Liver (tissue), 9 donors: ENCODE measurements around the gene DPEP3. TPM values are rescaled to one million over a fixed set of nuclear protein-coding genes. Genes with fewer than 3 reads are reported as not detected.

ENCODE experiments used
- DNase-seq: peaks from one replicate; pipeline ENCODE4 v3.0.0-alpha.2; 2017; ENCODE audit warnings: low spot score
- H3K27ac ChIP-seq, 2 donors: one replicate each; pipeline ENCODE4 v1.7.0; 2013; ENCODE audit warnings: inconsistent platforms in 2 of 2, low read length in 2 of 2, control low read depth in 1 of 2, low read depth in 1 of 2, mild to moderate bottlenecking in 1 of 2
- H3K27me3 ChIP-seq, 4 donors: one replicate each; pipeline versions ENCODE4 v1.6.1 to v1.7.0; 2013; ENCODE audit warnings: low read length in 3 of 4, inconsistent platforms in 1 of 4, mild to moderate bottlenecking in 1 of 4, moderate library complexity in 1 of 4; ENCODE audit not compliant: control insufficient read depth in 4 of 4, insufficient read depth in 4 of 4
- H3K36me3 ChIP-seq, 4 donors: one replicate each; pipeline versions ENCODE4 v1.6.1 to v1.7.0; 2013; ENCODE audit warnings: low read length in 3 of 4, mild to moderate bottlenecking in 3 of 4, low read depth in 1 of 4, moderate library complexity in 1 of 4; ENCODE audit not compliant: control insufficient read depth in 4 of 4, insufficient read depth in 3 of 4
- H3K4me1 ChIP-seq, 4 donors: one replicate each; pipeline versions ENCODE4 v1.6.1 to v1.7.0; 2013; ENCODE audit warnings: low read length in 3 of 4, mild to moderate bottlenecking in 3 of 4, moderate library complexity in 1 of 4; ENCODE audit not compliant: control insufficient read depth in 4 of 4, insufficient read depth in 4 of 4
- H3K4me3 ChIP-seq, 3 donors: one replicate each; pipeline versions ENCODE4 v1.6.1 to v1.7.0; 2013; ENCODE audit warnings: low read length in 3 of 3, control low read depth in 1 of 3, low read depth in 1 of 3, mild to moderate bottlenecking in 1 of 3
- H3K9ac ChIP-seq, 2 donors: one replicate each; pipeline ENCODE4 v1.7.0; 2013; ENCODE audit warnings: low read length in 2 of 2, mild to moderate bottlenecking in 2 of 2, moderate library complexity in 2 of 2, control low read depth in 1 of 2, low read depth in 1 of 2
- H3K9me3 ChIP-seq, 4 donors: one replicate each; pipeline versions ENCODE4 v1.6.1 to v1.7.0; 2013; ENCODE audit warnings: low read length in 3 of 4; ENCODE audit not compliant: control insufficient read depth in 4 of 4
- FOXA1 ChIP-seq: IDR thresholded peaks from 2 replicates; pipeline ENCODE4 v1.6.1; 2016; ENCODE audit warnings: antibody characterized with exemption
- FOXA2 ChIP-seq: IDR thresholded peaks from 2 replicates; pipeline ENCODE4 v1.6.1; 2016; ENCODE audit warnings: antibody characterized with exemption
- GABPA ChIP-seq, 2 donors: IDR thresholded peaks in 1 of 2; conservative IDR thresholded peaks in 1 of 2; 2 replicates each; pipeline ENCODE4 v1.6.1; 2016; ENCODE audit warnings: antibody characterized with exemption in 2 of 2, mild to moderate bottlenecking in 1 of 2, moderate library complexity in 1 of 2
- HNF4A ChIP-seq, 2 donors: conservative IDR thresholded peaks; 2 replicates each; pipeline ENCODE4 v1.6.1; 2016; ENCODE audit warnings: antibody characterized with exemption in 2 of 2, mild to moderate bottlenecking in 2 of 2
- JUND ChIP-seq, 2 donors: IDR thresholded peaks; 2 replicates each; pipeline ENCODE4 v1.6.1; 2016; ENCODE audit warnings: antibody characterized with exemption in 2 of 2
- NR2F2 ChIP-seq: IDR thresholded peaks from 2 replicates; pipeline ENCODE4 v1.6.1; 2016; ENCODE audit warnings: antibody characterized with exemption
- RAD21 ChIP-seq, 2 donors: IDR thresholded peaks; 2 replicates each; pipeline ENCODE4 v1.6.1; 2016; ENCODE audit warnings: antibody characterized with exemption in 2 of 2, mild to moderate bottlenecking in 2 of 2
- RXRA ChIP-seq, 2 donors: IDR thresholded peaks; 2 replicates each; pipeline ENCODE4 v1.6.1; 2017 to 2018; ENCODE audit warnings: antibody characterized with exemption in 2 of 2, mild to moderate bottlenecking in 1 of 2
- SP1 ChIP-seq: IDR thresholded peaks from 2 replicates; pipeline ENCODE4 v1.6.1; 2018; ENCODE audit warnings: antibody characterized with exemption, mild to moderate bottlenecking
- TAF1 ChIP-seq: conservative IDR thresholded peaks from 2 replicates; pipeline ENCODE4 v1.6.1; 2016; ENCODE audit warnings: antibody characterized with exemption, mild to moderate bottlenecking
- YY1 ChIP-seq: IDR thresholded peaks from 2 replicates; pipeline ENCODE4 v1.6.1; 2016; ENCODE audit warnings: antibody characterized with exemption, mild to moderate bottlenecking
- WGBS: extraction: QIAGEN DNeasy Blood & Tissue Kit; methylation state at CpG from one replicate; pipeline ENCODE4 v1.1.7; 2013; 5-methylcytosine and 5-hydroxymethylcytosine counted together
- polyA plus RNA-seq, 2 donors: library from polyadenylated mRNA; stranded (reverse) in 1 of 2; unstranded in 1 of 2; fragments of 200-250 nt in 1 of 2; fragments of >200 nt in 1 of 2; fragmentation: Nextera tagmentation in 1 of 2; extraction: Ambion mirVana in 1 of 2; gene quantifications; one replicate each; pipeline versions ENCODE4 v1.2.1 to v1.2.3, GENCODE V29; 2013 to 2015
- total RNA-seq, 2 donors: library from RNA; depleted of rRNA; stranded (reverse); fragments of >200 nt; gene quantifications; one replicate each; pipeline ENCODE4 v1.2.3, GENCODE V29; 2014
- TF ChIP-seq, protein P1 (sequence below): IDR thresholded peaks from 2 replicates; pipeline ENCODE4 v1.6.1; 2016; ENCODE audit warnings: antibody characterized with exemption, mild to moderate bottlenecking
- TF ChIP-seq, protein P2 (sequence below): IDR thresholded peaks from 2 replicates; pipeline ENCODE4 v1.6.1; 2016; ENCODE audit warnings: antibody characterized with exemption
- TF ChIP-seq, protein P3 (sequence below): IDR thresholded peaks from 2 replicates; pipeline ENCODE4 v1.6.1; 2016; ENCODE audit warnings: antibody characterized with exemption
- donor health status: healthy.
- donor health status: healthy.
- donor health status: healthy.
- donor health status: healthy.
- donor health status: healthy.

Gene DPEP3
- total and polyA plus RNA-seq, 4 donors: 0.08 to 0.37 (median 0.22) TPM; not detected in 1

DNA sequence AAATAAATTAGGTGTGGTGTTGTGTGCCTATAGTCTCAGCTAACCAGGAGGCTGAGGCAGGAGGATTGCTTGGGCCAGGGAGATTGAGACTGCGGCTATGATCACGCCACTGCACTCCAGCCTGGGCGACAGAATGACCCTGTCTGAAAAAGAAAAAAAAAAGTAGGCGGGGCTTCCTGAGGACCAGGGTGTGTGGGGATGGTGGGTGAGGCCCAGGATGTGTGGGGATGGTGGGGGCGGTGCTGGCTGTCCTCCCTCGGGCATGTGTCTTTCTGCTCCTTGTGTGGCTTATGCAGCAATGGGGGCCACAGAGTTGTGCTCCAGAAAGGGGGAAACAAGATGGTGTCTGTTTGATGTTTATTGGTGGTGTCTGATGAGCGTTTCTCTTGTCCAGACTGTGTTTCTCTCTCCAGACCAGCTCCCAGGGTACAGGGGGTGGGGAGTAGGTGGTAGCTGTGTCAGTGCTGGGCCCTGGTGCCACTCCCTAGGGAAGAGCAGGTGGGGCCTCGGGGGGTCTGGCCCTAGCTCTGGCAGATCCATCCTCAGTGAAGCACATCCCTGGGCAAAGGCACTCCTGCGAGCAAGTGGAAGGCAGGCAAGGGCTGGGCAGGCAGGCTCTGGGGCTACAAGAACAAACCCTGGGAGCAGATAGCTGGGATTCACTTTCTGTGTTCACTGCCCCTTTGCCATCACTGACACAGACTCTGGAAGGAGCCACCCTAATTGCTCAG lies 38.7 kb downstream of the DPEP3 start:
- Histone ChIP-seq H3K9ac (no peak overlapping the region), H3K9me3 (no peaks in the 10 kb centered on the region), H3K4me3 (no peak overlapping the region), H3K4me1 (peaks cover 14 to 64% (median 44%) of the 10 kb centered on the region in 4 donors), H3K27me3 (no peaks in the 10 kb centered on the region), H3K36me3 (peaks cover 10 to 19% (median 13%) of the 10 kb centered on the region in 4 donors), H3K27ac (no peak overlapping the region)
- no peak for DNase-seq
- no peak for TF ChIP-seq HNF4A (conservative IDR thresholded peaks at IDR 0.05)
- TF ChIP-seq, protein P1, sequence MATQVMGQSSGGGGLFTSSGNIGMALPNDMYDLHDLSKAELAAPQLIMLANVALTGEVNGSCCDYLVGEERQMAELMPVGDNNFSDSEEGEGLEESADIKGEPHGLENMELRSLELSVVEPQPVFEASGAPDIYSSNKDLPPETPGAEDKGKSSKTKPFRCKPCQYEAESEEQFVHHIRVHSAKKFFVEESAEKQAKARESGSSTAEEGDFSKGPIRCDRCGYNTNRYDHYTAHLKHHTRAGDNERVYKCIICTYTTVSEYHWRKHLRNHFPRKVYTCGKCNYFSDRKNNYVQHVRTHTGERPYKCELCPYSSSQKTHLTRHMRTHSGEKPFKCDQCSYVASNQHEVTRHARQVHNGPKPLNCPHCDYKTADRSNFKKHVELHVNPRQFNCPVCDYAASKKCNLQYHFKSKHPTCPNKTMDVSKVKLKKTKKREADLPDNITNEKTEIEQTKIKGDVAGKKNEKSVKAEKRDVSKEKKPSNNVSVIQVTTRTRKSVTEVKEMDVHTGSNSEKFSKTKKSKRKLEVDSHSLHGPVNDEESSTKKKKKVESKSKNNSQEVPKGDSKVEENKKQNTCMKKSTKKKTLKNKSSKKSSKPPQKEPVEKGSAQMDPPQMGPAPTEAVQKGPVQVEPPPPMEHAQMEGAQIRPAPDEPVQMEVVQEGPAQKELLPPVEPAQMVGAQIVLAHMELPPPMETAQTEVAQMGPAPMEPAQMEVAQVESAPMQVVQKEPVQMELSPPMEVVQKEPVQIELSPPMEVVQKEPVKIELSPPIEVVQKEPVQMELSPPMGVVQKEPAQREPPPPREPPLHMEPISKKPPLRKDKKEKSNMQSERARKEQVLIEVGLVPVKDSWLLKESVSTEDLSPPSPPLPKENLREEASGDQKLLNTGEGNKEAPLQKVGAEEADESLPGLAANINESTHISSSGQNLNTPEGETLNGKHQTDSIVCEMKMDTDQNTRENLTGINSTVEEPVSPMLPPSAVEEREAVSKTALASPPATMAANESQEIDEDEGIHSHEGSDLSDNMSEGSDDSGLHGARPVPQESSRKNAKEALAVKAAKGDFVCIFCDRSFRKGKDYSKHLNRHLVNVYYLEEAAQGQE: no peak
- TF ChIP-seq, protein P2, sequence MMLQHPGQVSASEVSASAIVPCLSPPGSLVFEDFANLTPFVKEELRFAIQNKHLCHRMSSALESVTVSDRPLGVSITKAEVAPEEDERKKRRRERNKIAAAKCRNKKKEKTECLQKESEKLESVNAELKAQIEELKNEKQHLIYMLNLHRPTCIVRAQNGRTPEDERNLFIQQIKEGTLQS: no peak
- no peak for TF ChIP-seq TAF1
- TF ChIP-seq GABPA (IDR thresholded peaks at IDR 0.05 in 1 of 2, conservative IDR thresholded peaks at IDR 0.05 in 1 of 2): no peak
- no peak for TF ChIP-seq SP1
- WGBS: 82% methylated on average over 9 of the region's 9 CpGs

DNA sequence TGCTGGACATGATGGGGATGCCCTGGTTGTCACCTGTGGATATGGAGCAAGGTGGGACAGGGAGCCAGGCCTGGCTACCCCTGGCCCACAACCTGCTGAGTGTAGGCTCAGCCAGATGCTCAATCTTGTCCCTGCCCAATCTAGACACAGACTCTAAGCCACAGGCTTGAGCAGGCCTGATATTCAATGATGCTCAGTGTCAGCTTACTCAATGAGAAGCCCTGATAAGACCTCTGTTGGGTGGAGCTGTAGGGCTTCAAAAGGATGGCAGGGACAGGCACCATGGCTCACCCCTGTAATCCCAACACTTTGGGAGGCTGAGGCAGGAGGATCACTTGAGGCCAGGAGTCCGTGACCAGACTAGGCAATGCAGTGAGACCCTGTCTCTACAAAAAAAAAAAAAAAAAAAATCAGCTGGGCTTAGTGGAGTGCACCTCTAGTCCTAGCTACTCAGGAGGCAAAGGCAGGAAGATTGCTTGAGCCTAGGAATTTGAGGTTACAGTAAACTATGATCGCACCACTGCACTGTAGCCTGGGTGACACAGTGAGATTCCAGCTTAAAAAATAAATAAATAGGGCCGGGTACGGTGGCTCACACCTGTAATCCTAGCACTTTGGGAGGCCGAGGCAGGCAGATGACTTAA lies 39.7 kb downstream of the DPEP3 start:
- Histone ChIP-seq H3K9ac (no peak overlapping the region), H3K4me1 (peaks cover 14 to 64% (median 44%) of the 10 kb centered on the region in 4 donors), H3K27ac (no peak overlapping the region), H3K4me3 (no peak overlapping the region), H3K27me3 (no peaks in the 10 kb centered on the region), H3K36me3 (peaks cover 7 to 10% (median 9%) of the 10 kb centered on the region in 4 donors), H3K9me3 (no peaks in the 10 kb centered on the region)
- 96% methylated on average over 5 of the region's 5 CpGs for WGBS
- DNase-seq: no peak
- TF ChIP-seq YY1 (no peak), SP1 (no peak), JUND (IDR thresholded peaks at IDR 0.05) (no peak), RXRA (IDR thresholded peaks at IDR 0.05) (no peak), NR2F2 (no peak), FOXA1 (no peak), RAD21 (IDR thresholded peaks at IDR 0.05) (no peak), FOXA2 (no peak), HNF4A (conservative IDR thresholded peaks at IDR 0.05) (no peak)
- TF ChIP-seq, protein P3, sequence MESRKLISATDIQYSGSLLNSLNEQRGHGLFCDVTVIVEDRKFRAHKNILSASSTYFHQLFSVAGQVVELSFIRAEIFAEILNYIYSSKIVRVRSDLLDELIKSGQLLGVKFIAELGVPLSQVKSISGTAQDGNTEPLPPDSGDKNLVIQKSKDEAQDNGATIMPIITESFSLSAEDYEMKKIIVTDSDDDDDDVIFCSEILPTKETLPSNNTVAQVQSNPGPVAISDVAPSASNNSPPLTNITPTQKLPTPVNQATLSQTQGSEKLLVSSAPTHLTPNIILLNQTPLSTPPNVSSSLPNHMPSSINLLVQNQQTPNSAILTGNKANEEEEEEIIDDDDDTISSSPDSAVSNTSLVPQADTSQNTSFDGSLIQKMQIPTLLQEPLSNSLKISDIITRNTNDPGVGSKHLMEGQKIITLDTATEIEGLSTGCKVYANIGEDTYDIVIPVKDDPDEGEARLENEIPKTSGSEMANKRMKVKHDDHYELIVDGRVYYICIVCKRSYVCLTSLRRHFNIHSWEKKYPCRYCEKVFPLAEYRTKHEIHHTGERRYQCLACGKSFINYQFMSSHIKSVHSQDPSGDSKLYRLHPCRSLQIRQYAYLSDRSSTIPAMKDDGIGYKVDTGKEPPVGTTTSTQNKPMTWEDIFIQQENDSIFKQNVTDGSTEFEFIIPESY: no peak
